SH-SY5Y (cell line): ENCODE measurements around the gene MED13L.

Experiments used
- GATA2 ChIP-seq: IDR thresholded peaks from 2 replicates; pipeline ENCODE4 v1.6.1; 2011; ENCODE audit warnings: mild to moderate bottlenecking, low read depth, low read length
- GATA3 ChIP-seq: IDR thresholded peaks from 2 replicates; pipeline ENCODE4 v1.6.1; 2011; ENCODE audit warnings: low read depth, mild to moderate bottlenecking, low read length, moderate library complexity

- TF ChIP-seq GATA2 (no peak), GATA3 (no peak)
Observed at GRCh38 chr12:116078396-116078795, 199.1 kb downstream of the MED13L start.
